Naive thymus-derived CD8-positive, alpha-beta T cell (primary cell): ENCODE measurements around the gene KIF22. TPM values are rescaled to one million over a fixed set of nuclear protein-coding genes. Genes with fewer than 3 reads are reported as not detected.
"Not testable (repeated sequence)": the region's sequence is repeated elsewhere in the genome, so short reads cannot be mapped to it uniquely, and the experiment has no call there.

Source experiments
- ATAC-seq, 2 donors: fragments of 150-1000 bp; cut with Tn5 transposase in 1 of 2; sonication (Bioruptor Pico), chemical (Tn5 transposase) in 1 of 2; 1 replicate in 1 of 2; 2 replicates in 1 of 2; pipeline ENCODE4 v1.10.0; 2021; ENCODE audit warnings: mild to moderate bottlenecking in 2 of 2, moderate library complexity in 2 of 2
- POLR2A ChIA-PET: fragments of 350-600 bp; sonication (Branson Sonifier 250); formaldehyde crosslinking; loops from one replicate; lab custom pipeline; 2021; ENCODE audit warnings: antibody characterized with exemption; lab: Charles Lee
- DNase-seq, 10 donors: peaks; one replicate each; pipeline versions ENCODE4 v3.0.0 to v3.0.0-alpha.2; 2020 to 2022
- H3K27ac Mint-ChIP-seq, 10 donors: one replicate each; pipeline ENCODE4 v1.8.0; 2020 to 2022; ENCODE audit warnings: mild to moderate bottlenecking in 10 of 10, mixed read lengths in 10 of 10, moderate library complexity in 4 of 10, inconsistent platforms in 1 of 10
- H3K27me3 Mint-ChIP-seq, 5 donors: one replicate each; pipeline ENCODE4 v1.8.0; 2021 to 2022; ENCODE audit warnings: mixed read lengths in 5 of 5
- H3K36me3 Mint-ChIP-seq, 3 donors: one replicate each; pipeline ENCODE4 v1.8.0; 2020 to 2022; ENCODE audit warnings: mixed read lengths in 3 of 3, mild to moderate bottlenecking in 2 of 3, inconsistent platforms in 1 of 3
- H3K4me1 Mint-ChIP-seq, 4 donors: one replicate each; pipeline ENCODE4 v1.8.0; 2021 to 2022; ENCODE audit warnings: mixed read lengths in 4 of 4
- H3K4me3 Mint-ChIP-seq, 10 donors: one replicate each; pipeline ENCODE4 v1.8.0; 2020 to 2022; ENCODE audit warnings: mild to moderate bottlenecking in 10 of 10, mixed read lengths in 10 of 10, moderate library complexity in 6 of 10, inconsistent platforms in 1 of 10
- H3K9me3 Mint-ChIP-seq, 9 donors: one replicate each; pipeline ENCODE4 v1.8.0; 2020 to 2022; ENCODE audit warnings: mixed read lengths in 9 of 9, mild to moderate bottlenecking in 3 of 9, inconsistent platforms in 1 of 9, moderate library complexity in 1 of 9
- polyA plus RNA-seq, 3 donors: library from polyadenylated mRNA; unstranded; fragments of 300-500 nt; fragmentation: Illumina TruSeq; gene quantifications; one replicate each; pipeline ENCODE4 v1.2.3, GENCODE V29; 2021
- total RNA-seq, 8 experiments: library from RNA in 2 of 8; stranded (reverse) in 2 of 8; gene quantifications; one replicate each; pipeline ENCODE4 v1.2.3 and lab custom pipeline; 2021 to 2026

KIF22 gene
- total and polyA plus RNA-seq, 5 experiments from 2014 or later = 36.9 to 84.6 (median 45.4) TPM

- ATAC-seq (no peak), DNase-seq (no peak)
- Mint-ChIP-seq H3K27ac (peak overlapping the region in 2 of 10 donors; percentile 7 to 53), H3K36me3 (no peaks in the 10 kb centered on the region), H3K4me1 (peaks cover 10 to 18% (median 16%) of the 10 kb centered on the region in 4 donors), H3K27me3 (no peaks in the 10 kb centered on the region), H3K9me3 (no peaks in the 10 kb centered on the region), H3K4me3 (no peak overlapping the region)
- POLR2A ChIA-PET = interaction anchor here (0.7 kb wide), 1 partner anchor 9 kb away, joined by 4 read pairs; no protein-coding TSS in a partner anchor
Measured at GRCh38 chr16:29767062-29767461, 23.5 kb upstream of the KIF22 start.

GRCh38 chr16:29769507-29769906, 21.0 kb upstream of the KIF22 start:
- Mint-ChIP-seq H3K27me3 (no peaks in the 10 kb centered on the region), H3K36me3 (no peaks in the 10 kb centered on the region), H3K9me3 (no peaks in the 10 kb centered on the region), H3K4me1 (peaks cover 7 to 26% (median 20%) of the 10 kb centered on the region in 4 donors), H3K27ac (peak overlapping the region in 2 of 10 donors; percentile 60 to 79), H3K4me3 (no peak overlapping the region)
- POLR2A ChIA-PET = interaction anchor here (0.6 to 0.7 kb wide), 2 partner anchors 12 to 160 kb away, joined by 3 to 4 read pairs; no protein-coding TSS in a partner anchor
- no peak for DNase-seq
- no peak for ATAC-seq

GRCh38 chr16:29770250-29770929, 20.2 kb upstream of the KIF22 start:
- H3K9me3 Mint-ChIP-seq = no peaks in the 10 kb centered on the region
- no peak for ATAC-seq
- no peaks in the 10 kb centered on the region for H3K27me3 Mint-ChIP-seq
- DNase-seq = no peak
- H3K27ac Mint-ChIP-seq = peak overlapping the region in 6 of 10 donors; percentile 3 to 79 (median 47)
- H3K4me3 Mint-ChIP-seq = no peak overlapping the region
- H3K36me3 Mint-ChIP-seq = no peaks in the 10 kb centered on the region
- POLR2A ChIA-PET = interaction anchor here (0.7 to 1.1 kb wide), 2 partner anchors 13 to 20 kb away, joined by 3 to 4 read pairs; partner anchors contain the start of gene KIF22
- H3K4me1 Mint-ChIP-seq = peaks cover 4 to 30% (median 21%) of the 10 kb centered on the region in 4 donors

- H3K36me3 Mint-ChIP-seq, H3K9me3 Mint-ChIP-seq, H3K4me3 Mint-ChIP-seq, ATAC-seq, DNase-seq, H3K27me3 Mint-ChIP-seq: not testable (repeated sequence)
- POLR2A ChIA-PET = interaction anchor here (0.6 to 1.3 kb wide), 4 partner anchors 18 to 107 kb away, joined by 3 read pairs; partner anchors contain the start of gene KIF22
- Mint-ChIP-seq H3K4me1 (peaks cover 5 to 35% (median 20%) of the 10 kb centered on the region in 4 donors), H3K27ac (peak overlapping the region in 1 of 10 donors; percentile 89)
Measured at GRCh38 chr16:29772330-29772729, 18.2 kb upstream of the KIF22 start.

GRCh38 chr16:29774730-29775129, 15.8 kb upstream of the KIF22 start:
- POLR2A ChIA-PET = interaction anchor here (0.7 to 0.8 kb wide), 2 partner anchors 15 to 35 kb away, joined by 3 to 5 read pairs; no protein-coding TSS in a partner anchor
- peak overlapping the region in 1 of 10 donors; percentile 57 for H3K27ac Mint-ChIP-seq
- H3K9me3 Mint-ChIP-seq = no peaks in the 10 kb centered on the region
- H3K27me3 Mint-ChIP-seq = no peaks in the 10 kb centered on the region
- no peaks in the 10 kb centered on the region for H3K36me3 Mint-ChIP-seq
- no peak for ATAC-seq
- DNase-seq = no peak
- H3K4me3 Mint-ChIP-seq = no peak overlapping the region
- H3K4me1 Mint-ChIP-seq = peaks cover 5 to 52% (median 23%) of the 10 kb centered on the region in 4 donors

GRCh38 chr16:29775742-29776408, 14.7 kb upstream of the KIF22 start:
- ATAC-seq (no peak), DNase-seq (no peak)
- Mint-ChIP-seq H3K27ac (peak overlapping the region in 1 of 10 donors; percentile 93), H3K36me3 (no peaks in the 10 kb centered on the region), H3K9me3 (no peaks in the 10 kb centered on the region), H3K4me1 (peaks cover 5 to 54% (median 20%) of the 10 kb centered on the region in 4 donors), H3K4me3 (no peak overlapping the region), H3K27me3 (no peaks in the 10 kb centered on the region)
- POLR2A ChIA-PET = interaction anchor here (0.6 kb wide), 1 partner anchor 9 kb away, joined by 4 read pairs; no protein-coding TSS in a partner anchor

- H3K27me3 Mint-ChIP-seq = no peaks in the 10 kb centered on the region
- H3K4me3 Mint-ChIP-seq = no peak within 1 kb of the TSS
- H3K4me1 Mint-ChIP-seq = peaks cover 5 to 60% (median 22%) of the 10 kb centered on the region in 4 donors
- no peak for ATAC-seq
- peak within 1 kb of the TSS in 5 of 10 donors; percentile 41 to 74 (median 58) for H3K27ac Mint-ChIP-seq
- POLR2A ChIA-PET = interaction anchor here (0.6 to 1.2 kb wide), 3 partner anchors 29 to 147 kb away, joined by 4 to 5 read pairs (median 4); partner anchors contain the start of gene C16orf54
- no peaks in the 10 kb centered on the region for H3K9me3 Mint-ChIP-seq
- DNase-seq = no peak
- no peaks in the 10 kb centered on the region for H3K36me3 Mint-ChIP-seq
Measured at GRCh38 chr16:29777576-29778350, 12.8 kb upstream of the KIF22 start, which contains the start of gene ZG16. Gene ZG16, plus strand, starts transcription at chr16:29778256. Its CDS starts 1,011 bp downstream, at chr16:29779267.

GRCh38 chr16:29779474-29779873, 11.1 kb upstream of the KIF22 start:
- H3K27ac Mint-ChIP-seq = peak overlapping the region in 2 of 10 donors; percentile 2 to 64
- H3K36me3 Mint-ChIP-seq = no peaks in the 10 kb centered on the region
- H3K4me1 Mint-ChIP-seq = peaks cover 11 to 63% (median 23%) of the 10 kb centered on the region in 4 donors
- H3K4me3 Mint-ChIP-seq = no peak overlapping the region
- DNase-seq (no peak), ATAC-seq (no peak)
- POLR2A ChIA-PET = interaction anchor here (0.6 to 1.1 kb wide), 2 partner anchors 11 to 1928 kb away, joined by 4 read pairs; no protein-coding TSS in a partner anchor
- no peaks in the 10 kb centered on the region for H3K27me3 Mint-ChIP-seq
- no peaks in the 10 kb centered on the region for H3K9me3 Mint-ChIP-seq

- H3K9me3 Mint-ChIP-seq, H3K27me3 Mint-ChIP-seq, DNase-seq, ATAC-seq, H3K36me3 Mint-ChIP-seq, H3K4me3 Mint-ChIP-seq: not testable (repeated sequence)
- H3K27ac Mint-ChIP-seq = peak overlapping the region in 7 of 10 donors; percentile 3 to 92 (median 63)
- POLR2A ChIA-PET = interaction anchor here (1.2 to 10.2 kb wide), 4 partner anchors 38 to 81 kb away, joined by 3 to 223 read pairs (median 4); partner anchors contain the start of gene C16orf54
- peaks cover 19 to 48% (median 26%) of the 10 kb centered on the region in 4 donors for H3K4me1 Mint-ChIP-seq
Measured at GRCh38 chr16:29783094-29783953, 7.2 kb upstream of the KIF22 start.

GRCh38 chr16:29784157-29784556, 6.4 kb upstream of the KIF22 start:
- peaks cover 19 to 40% (median 30%) of the 10 kb centered on the region in 4 donors for H3K4me1 Mint-ChIP-seq
- no peaks in the 10 kb centered on the region for H3K27me3 Mint-ChIP-seq
- DNase-seq (peak in 3 of 10 donors; percentile 29 to 48 (median 47)), ATAC-seq (peak; percentile 65 to 79)
- POLR2A ChIA-PET = interaction anchor here (0.6 to 10.2 kb wide), 9 partner anchors 20 to 246 kb away, joined by 3 to 223 read pairs (median 4); partner anchors contain the start of gene C16orf54
- H3K9me3 Mint-ChIP-seq = no peaks in the 10 kb centered on the region
- peak overlapping the region; percentile 14 to 92 (median 68) for H3K27ac Mint-ChIP-seq
- H3K36me3 Mint-ChIP-seq = no peaks in the 10 kb centered on the region
- peak overlapping the region in 5 of 10 donors; percentile 0 to 33 (median 7) for H3K4me3 Mint-ChIP-seq
